SK-N-SH (cell line): ENCODE measurements around the gene PHF12.
A peak's percentile ranks its signal among the peaks of the same experiment; 100 is the strongest.

Experiments used
- CTCF ChIP-seq: fragments of 200-600 bp; sonication (generic); IDR thresholded peaks from 2 replicates; pipeline ENCODE4 v1.6.1; 2017; ENCODE audit warnings: antibody characterized with exemption, mild to moderate bottlenecking, moderate library complexity
- EZH2phosphoT487 ChIP-seq: fragments of 200-600 bp; sonication (generic); IDR thresholded peaks from 2 replicates; pipeline ENCODE4 v1.6.1; 2017; ENCODE audit warnings: low read depth, mixed run types, mild to moderate bottlenecking, antibody characterized with exemption, moderate library complexity, borderline replicate concordance
- FOXM1 ChIP-seq: IDR thresholded peaks from 2 replicates; pipeline ENCODE4 v1.4.0; 2012; ENCODE audit warnings: low read depth, mild to moderate bottlenecking
- GATA2 ChIP-seq: sonication (generic); formaldehyde crosslinking; IDR thresholded peaks from 2 replicates; pipeline ENCODE4 v1.5.0; 2020; ENCODE audit warnings: mild to moderate bottlenecking, missing genetic modification reagents
- JUND ChIP-seq: IDR thresholded peaks from 2 replicates; pipeline ENCODE4 v1.4.0; 2012
- NRF1 ChIP-seq: IDR thresholded peaks from 2 replicates; pipeline ENCODE4 v1.6.1; 2012; ENCODE audit warnings: low read depth, mild to moderate bottlenecking, low read length
- PBX3 ChIP-seq: IDR thresholded peaks from 2 replicates; pipeline ENCODE4; 2012
- POLR2AphosphoS5 ChIP-seq: IDR thresholded peaks from 2 replicates; pipeline ENCODE4 v1.6.1; 2012; ENCODE audit warnings: low read depth, low read length
- RFX5 ChIP-seq: IDR thresholded peaks from 2 replicates; pipeline ENCODE4 v1.6.1; 2012; ENCODE audit warnings: mild to moderate bottlenecking, improper control_type of control experiment, low read length
- SMC3 ChIP-seq: IDR thresholded peaks from 2 replicates; pipeline ENCODE4 v1.6.1; 2012; ENCODE audit warnings: low read depth, low read length, improper control_type of control experiment
- USF2 ChIP-seq: fragments of 150-350 bp; IDR thresholded peaks from 2 replicates; pipeline ENCODE4 v1.6.1; 2017; ENCODE audit warnings: antibody characterized with exemption, low read length, low read depth, borderline replicate concordance
- YY1 ChIP-seq: IDR thresholded peaks from 2 replicates; pipeline ENCODE4 v1.4.0; 2012; ENCODE audit warnings: low read depth, mild to moderate bottlenecking

- TF ChIP-seq SMC3 (no peak), USF2 (no peak), PBX3 (peak; percentile 77), POLR2AphosphoS5 (no peak), GATA2 (CRISPR knock-in tag) (no peak), EZH2phosphoT487 (no peak), CTCF (no peak), FOXM1 (no peak), NRF1 (no peak), JUND (0 out of 2 replicates have a peak, but pooled peaks have one; percentile 6), RFX5 (no peak), YY1 (no peak)
Measured at GRCh38 chr17:28925912-28926365, 25.4 kb downstream of the PHF12 start.
